NK-92 treated with Interleukin-12 subunit alpha and Interleukin-12 subunit beta, amount 100 ng/mL, for 24 hours (cell line): ENCODE measurements around the gene CRYGS.
"Not testable (repeated sequence)": the region's sequence is repeated elsewhere in the genome, so short reads cannot be mapped to it uniquely, and the experiment has no call there.

Source experiments
- DNase-seq: peaks from one replicate; lab custom pipeline; 2025; lab: John Stamatoyannopoulos, UW

The CRYGS gene

DNA sequence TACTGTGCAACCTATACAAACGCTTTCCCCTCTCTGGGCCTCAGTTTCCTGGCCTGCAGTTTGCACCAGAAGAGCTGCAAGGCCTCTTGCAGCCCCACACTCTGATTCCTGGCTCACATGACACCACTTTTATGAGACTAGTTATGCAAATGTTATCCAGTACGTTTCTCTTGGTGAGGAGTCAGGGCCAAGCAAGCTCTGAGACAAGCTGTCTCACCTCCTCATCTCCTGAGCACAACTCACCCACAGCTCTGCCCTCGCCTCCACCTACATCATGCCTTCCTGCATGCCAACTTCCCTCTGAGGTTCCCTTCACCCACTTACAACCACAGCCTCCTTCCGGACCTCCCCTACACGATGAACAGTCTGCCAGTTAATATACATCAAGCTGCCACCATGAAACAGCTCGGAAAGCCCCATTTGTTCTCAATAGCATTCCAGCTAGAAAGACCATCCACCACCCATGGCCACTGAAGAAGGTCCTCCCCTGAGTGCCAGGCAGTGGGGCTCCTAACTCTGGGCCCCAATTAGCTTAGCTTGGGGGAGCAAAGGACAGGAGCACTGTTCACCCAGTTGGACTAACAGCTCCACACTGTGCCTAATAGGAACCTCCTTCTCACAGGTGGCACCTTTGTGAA, 25.0 kb downstream of the CRYGS start:
- DNase-seq = peak; percentile 12

DNA sequence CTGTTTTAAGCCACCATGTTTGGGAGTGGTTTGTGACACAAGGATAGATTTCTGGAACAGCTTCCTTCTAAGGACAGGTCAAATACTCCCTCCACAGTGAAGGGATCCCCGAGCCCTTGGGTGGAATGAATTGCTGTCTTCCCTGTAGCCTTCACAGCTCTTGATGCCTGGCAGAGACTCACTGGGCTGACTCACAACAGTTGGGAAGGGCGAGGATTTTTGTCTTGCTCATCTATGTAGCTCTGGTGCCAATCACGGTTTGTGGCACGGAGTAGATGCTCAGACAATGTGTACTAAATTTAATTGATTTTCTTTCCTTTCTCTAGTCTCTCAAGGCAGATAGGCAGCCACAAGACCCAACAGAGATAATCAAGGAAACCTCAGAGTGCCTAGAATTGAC, 27.0 kb downstream of the CRYGS start:
- DNase-seq = no peak

DNA sequence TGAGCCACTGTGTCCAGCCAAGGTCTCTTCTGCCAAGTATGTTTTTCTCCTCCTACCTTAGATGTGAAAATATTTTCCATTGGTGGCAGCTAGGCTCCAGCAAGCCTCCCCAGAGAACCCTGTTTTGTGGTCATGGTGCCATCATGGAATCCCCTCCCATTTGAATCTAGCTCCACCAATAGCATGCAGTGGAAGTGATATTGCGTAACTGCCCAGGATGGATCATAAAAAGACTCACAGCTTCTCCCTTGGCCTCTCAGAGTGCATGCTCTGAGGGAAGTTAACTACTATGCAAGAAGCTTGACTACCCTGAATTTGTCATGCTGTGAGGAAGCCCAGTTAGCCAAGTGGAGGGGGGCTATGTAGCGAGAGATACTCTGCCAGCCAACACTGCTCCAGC, 27.5 kb downstream of the CRYGS start:
- no peak for DNase-seq

DNA sequence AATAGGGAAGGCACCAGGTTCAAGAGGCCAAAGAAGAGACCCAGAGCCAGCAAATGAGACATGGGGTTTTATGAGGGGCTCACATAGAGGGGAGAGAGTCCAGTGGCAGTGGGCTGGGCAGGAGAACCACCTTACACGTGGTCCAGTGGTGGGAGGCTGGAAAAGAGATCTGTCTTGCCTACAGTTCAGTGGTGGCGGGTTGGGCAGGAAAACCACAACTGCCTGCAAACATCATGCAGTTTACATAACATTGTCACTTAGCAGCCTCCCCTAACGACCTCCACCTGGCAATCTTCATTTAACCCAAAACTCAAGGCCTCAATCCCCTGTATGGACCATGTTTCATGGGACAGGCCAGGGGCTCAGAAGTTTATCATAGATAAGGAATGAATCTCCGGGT, 29.1 kb downstream of the CRYGS start:
- DNase-seq = no peak

DNA sequence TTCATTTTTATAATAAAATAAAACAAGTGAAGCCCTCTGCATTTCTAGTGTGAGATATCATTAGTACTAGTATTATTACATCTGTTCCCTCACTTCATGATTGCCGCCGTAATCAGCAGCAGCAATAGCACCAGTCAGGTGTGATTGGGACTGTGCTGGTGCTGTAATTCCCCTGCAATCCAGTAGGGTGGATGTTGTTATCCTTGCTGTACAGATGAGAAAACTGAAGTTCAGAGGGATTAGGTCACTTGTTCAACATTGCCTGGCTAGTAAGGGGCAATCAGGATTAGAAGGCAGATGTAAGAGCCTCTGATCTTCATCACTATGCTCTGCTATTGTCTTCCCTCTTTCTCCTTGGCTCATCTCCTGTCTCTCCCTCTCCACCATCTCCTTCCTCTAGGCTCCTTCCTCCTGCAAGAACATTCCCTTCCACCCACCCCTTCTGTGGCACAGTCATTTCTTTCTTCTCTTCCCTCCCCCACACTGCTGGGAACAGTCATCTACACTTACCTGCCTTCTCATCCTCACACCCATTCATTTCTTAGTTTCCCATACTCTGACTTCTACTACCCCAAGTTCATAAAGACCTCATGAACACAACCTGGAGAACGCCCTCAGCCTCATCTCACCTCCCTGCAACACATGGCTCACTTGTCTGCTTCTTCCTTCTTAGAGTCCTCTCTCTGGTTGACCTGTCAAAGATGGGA, 29.7 kb downstream of the CRYGS start:
- DNase-seq = no peak

DNA sequence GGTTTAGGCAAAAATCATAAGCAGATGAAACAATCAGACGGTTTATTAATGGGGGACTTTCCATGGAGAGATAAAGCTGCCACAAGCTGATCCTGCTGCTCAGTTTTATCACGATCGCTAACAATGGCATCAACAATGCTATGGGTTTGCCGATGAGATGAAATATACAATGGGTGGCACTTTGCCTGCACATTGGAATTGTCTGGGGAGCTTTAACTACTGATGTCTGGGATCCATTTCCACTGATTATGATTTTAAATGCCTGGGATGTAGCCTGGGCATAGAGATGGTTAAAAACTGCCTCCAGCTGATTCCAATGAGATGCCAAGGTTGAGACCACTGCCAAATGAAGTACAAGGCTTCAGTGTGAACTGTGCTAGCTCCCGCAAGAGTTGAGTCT, 30.8 kb downstream of the CRYGS start:
- no peak for DNase-seq

DNA sequence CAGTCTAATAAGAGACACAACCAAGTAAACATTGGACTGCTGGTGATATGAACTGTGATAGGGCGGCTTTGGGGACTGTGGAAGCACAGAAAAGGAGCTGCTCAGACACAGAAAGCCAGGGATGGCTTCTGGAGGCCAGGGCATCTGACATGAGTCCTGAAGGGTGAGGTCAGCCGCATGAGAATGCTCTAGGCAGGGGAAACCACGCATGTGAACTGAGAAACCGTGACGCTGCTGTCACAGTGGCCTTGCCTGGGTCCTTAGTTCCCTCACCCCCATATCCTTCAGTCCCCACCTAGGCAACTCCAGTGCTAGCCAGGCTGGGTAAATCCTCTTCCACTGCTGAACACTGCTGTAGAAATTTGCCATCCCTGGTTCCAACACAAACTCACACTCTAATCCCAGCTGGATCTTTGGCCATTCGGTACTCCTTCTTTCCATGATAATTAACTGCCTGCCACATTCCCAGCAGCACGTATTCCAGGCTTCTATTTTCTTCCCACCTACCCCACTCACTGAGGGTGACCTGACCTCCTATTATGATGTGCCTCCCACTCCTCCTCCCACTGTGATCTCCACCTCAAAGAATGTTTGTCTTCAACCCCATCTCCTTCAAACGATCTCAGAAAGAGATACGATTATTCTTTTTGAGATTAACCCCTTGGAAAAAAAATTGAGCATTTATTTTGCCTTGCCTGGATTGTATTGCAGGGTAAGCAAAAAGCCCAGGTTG, 31.4 kb downstream of the CRYGS start:
- DNase-seq = no peak

DNA sequence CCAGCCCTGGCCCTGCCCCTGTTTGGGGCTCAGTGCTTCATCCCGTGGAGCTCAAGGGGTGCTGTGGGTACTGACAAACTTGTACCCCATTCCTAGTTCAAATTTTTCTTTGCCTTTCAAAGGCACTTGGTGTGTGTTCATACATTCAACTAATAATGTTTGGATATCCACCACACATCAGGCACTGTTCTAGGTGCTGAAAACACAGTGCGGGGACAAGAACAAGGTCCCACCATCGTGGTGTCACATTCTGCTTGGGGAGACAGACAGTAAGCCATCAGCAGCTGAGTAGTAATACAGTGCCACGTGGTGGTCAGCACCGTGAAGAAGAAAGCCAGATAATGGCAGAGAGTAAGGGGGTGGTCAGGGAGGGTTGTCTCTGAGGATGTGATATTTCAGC, 32.5 kb downstream of the CRYGS start:
- DNase-seq = no peak

DNA sequence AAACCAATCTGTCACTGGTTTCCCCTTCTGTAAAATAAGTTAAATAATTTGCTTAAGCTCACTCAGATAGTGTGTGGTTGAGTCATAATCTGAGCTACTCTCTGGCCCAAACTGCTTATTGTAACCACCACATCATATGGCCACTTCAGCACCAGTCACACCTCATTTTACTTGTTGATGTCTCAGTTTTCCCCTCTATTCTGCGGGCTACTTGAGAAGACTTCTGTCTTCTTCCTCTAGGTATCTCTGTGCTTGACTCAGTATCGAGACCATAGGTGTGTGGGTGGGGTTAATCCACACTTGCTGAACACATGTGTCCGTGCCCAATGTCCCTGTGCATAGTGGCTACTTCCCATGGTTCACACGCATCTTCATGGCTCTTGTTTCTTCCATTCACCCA, 32.9 kb downstream of the CRYGS start:
- no peak for DNase-seq

DNA sequence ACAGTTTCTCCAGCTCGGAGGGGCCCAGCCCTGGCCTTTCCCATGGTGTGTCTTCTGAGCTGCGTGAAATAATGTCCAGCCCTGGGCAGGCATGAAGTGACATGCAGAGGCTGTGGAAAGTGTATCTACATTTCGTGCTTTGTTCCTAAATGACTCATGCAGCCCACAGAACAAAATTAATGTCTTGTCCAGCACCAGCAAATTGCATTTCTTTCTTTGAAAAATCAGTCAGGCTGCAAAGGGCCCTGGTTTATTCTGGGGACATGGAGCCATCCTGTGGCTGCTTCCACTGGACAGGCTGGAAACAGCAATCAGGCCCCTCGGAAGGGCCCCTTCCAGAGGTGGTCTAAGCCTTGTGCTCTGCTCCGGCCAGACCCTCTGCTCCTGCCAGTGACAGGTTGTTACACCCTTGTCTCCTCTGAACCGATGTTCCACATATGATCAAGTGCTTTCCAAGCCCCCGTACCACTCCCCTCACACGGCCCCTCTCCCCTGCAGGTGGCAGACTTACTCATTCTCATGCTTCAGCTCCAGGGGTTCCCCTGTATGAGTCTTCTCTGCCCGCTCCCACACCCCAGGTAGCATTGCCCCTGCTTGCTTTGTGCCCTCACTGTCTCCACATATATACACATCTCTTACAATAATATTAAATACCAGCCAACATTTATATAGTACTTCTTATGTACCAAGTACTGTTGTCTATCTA, 33.7 kb downstream of the CRYGS start:
- DNase-seq = no peak

DNA sequence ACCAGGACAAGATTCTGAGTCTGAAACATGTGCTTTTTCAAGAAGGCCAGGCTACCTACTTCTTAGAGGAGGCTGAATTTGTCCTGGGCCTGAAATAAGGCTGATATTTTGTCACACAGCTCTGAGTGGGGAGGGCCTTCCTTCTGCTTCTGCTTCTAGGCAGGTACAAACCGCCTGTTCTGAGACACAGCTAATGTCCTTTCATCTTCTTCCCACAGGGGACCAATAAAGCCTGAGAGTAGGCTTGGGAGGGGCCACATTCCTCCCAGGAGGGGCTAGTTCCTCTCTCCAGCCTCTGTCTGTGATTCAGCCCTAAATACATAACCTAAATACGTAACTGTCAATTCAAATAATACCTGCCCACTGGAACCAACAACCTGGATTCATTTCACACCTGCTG, 34.8 kb downstream of the CRYGS start:
- no peak for DNase-seq

DNA sequence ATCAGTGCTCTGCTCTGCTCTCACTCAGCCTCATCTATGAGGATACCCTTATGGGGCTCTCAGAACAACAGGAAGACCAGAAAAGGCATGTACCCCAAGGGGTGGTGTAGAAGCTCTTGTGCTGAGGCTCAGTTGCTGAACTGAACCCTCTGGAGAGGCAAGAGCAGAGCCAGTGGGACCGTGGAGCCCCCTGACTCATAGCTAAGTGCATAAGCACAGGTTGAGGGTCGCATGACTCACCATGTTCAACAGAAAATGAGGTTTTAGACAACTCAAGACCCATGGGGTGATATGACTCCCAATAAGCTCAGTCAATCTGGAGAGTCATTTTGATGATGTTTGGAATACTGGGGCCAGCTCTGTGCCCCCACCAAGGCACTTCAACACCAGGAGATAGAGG, 37.3 kb downstream of the CRYGS start:
- DNase-seq = no peak

DNA sequence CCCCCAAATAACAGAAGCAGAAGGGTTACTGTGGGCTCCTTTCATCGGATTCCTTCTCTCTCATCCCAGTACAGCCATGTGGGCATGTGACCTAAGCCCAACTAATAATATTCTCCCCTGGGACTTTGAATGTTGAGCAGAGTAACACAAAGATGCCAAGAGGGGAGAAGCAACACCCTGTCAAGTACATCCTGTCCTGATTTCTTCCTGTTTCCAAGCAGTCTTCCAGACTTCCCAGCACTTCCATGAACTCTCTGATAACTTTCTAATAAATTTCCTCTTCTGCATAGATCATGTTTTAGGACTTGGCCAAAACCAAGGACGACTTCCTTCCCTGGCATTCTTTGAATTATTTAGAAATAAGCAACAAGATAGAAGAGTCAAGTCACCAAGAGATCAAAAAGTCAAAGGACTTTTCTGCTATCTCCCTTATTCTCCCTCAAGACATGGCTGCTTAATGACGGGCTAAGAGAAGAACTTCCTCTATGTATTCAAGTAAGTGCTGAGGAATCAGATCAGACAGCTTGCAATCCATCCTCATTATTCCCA, 37.9 kb downstream of the CRYGS start:
- no peak for DNase-seq

DNA sequence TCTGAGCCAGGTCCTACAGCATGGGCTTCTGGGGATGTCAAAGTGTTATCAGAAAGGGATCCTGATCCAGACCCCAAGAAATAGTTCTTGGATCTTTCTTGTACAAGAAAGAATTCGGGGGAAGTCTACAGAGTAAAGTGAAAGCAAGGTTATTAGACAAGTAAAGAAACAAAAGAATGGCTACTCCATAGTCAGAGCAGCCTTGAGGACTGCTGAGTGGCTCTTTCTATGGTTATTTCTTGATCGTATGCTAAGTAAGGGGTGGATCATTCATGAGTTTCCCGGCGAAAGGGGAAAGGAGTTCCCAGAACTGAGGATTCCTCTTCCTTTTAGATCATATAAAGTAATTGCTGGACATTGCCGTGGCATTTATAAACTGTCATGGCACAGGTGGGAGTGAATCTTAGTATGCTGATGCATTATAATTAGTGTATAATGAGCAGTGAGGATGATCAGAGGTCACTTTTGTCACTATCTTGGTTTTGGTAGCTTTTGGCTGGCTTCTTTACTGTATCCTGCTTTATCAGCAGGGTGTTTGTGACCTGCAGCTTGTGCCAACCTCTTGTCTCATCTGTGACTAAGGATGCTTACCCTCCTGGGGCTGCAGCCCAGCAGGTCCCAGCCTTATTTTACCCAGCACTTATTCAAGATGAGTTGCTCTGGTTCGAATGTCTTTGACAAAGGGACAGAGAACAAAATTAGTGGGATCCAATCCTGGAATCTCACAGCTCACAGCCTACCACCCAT, 41.0 kb downstream of the CRYGS start:
- no peak for DNase-seq

DNA sequence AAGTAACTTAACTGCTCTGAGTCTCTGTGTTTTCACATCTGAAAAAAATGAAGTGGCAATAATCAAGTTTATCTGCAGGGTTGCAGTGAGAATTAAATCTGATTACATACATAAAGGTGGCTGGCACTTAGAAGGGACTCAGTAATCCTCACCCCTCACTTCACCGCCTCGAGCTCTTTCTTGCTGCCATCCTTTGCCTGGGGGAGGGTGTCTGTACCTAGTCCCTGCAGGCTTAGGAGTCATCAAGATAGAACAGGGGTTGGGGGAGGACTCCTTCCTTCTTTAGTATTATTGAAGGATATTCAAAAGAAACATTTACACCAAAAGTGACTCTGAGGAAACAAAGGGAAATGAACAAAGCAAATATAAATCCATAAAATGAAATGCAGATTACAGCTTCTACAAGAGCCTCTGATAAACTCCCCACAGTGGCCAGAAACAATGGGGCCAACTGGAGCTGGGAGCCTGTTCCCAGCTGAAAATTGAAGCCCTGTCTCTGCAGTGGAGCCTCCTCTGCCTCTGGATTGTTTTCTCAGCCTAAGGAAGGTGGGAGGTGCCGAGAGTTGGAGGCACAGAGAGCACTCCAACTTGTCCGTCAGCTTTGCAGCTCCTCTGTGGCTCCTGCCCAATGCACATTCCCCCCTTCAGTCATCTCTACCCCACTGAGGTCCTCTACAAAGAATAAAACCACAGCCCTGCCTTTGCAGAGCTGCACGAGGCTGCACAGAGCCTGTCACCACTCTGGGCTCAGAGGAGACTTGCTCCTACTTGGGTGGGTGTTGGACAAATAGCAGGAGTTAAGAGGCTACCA, 41.8 kb downstream of the CRYGS start:
- no peak for DNase-seq

DNA sequence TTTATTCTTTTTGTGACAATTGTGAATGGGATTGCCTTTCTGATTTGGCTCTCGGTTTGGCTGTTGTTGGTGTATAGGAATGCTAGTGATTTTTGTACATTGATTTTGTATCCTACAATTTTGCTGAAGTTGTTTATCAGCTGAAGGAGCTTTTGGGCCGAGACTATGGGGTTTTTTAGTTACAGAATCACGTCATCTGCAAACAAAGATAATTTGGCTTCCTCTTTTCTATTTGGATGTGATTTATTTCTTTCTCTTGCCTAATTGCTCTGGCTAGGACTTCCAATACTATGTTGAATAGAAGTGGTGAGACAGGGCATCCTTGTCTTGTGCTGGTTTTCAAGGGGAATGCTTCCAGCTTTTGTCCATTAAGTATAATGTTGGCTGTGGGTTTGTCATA, 44.2 kb downstream of the CRYGS start:
- DNase-seq = not testable (repeated sequence)

DNA sequence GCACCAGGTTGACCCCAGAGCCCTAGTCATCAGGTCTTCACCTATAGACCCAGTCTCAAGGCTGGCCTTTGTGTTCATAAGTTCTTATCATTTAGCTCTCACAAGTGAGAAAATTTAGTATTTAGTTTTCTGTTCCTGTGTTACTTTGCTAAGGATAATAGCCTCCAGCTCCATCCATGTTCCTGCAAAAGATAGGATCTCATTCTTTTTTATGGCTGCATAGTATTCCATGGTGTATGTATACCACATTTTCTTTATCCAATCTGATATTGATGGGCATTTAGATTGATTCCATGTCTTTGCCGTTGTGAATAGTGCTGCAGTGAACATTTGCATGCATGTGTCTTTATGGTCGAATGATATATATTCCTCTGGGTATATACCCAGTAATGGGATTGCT, 46.2 kb downstream of the CRYGS start:
- DNase-seq = not testable (repeated sequence)

DNA sequence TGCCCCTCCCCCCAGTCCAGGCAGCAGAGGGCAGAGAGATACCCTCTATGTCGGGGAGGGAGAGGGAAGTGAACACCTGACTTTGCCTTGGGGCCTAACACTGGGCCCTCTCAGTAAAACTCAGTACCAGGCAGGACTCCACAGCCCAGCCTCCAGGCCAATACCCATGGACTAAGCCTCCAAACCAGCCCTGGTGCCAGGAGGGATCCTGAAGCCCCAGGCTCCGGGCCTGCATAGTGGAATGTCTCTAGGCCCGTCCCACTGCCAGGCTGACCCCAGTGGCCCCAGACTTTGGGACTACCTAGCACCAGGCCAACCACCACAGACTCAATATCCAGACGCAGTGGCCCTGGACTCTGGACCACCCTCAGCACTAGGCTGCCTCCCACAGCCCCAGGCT, 46.6 kb downstream of the CRYGS start:
- no peak for DNase-seq

DNA sequence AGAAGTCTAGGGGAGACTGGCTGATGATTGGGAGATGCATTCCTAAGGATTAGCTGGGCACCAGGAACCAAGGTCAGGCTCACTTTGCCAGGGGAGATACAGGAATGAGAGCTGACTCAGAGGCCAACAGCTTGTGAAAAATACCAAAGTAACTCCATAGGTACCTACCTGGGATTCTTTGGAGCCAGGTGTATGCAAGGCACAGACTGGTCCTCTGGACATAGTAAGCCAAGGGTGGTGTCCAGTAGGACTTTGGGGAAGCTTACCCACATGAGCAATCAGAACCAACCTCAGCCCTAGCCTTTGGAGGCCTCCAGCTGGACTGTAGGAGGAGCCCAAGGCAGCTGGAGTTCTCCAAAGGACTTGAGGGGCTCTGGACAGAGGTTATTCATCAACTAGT, 47.5 kb downstream of the CRYGS start:
- no peak for DNase-seq

DNA sequence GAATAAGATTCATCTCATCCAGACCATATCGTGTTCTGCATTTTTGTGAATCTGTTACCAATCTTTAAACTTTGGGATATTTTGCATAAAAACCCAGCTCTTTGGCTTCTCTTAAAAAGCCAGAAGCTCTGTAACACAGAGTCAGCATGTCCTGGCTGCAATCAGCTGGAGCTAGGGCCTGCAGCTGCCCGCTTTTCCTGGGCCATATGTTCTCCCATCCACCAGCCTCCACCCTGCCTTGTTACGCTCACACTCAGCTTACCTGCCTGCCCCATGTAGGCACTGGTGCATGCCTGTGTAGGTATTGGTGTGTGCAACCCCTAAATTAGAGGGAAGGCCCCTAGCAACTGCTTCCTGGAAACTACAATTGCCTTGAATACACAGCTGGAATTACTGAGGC, 48.2 kb downstream of the CRYGS start:
- DNase-seq = no peak
